HG03175 (cell line): ENCODE results near the gene KRTAP9-8.
"Not testable (repeated sequence)": the region's sequence is repeated elsewhere in the genome, so short reads cannot be mapped to it uniquely, and the experiment has no call there.

ENCODE experiments used
- ATAC-seq: cut with Tn5 transposase; IDR thresholded peaks from one replicate; pipeline ENCODE4 v1.9.1; 2021; ENCODE audit warnings: mild to moderate bottlenecking, moderate library complexity; ENCODE audit not compliant: unreplicated experiment

The KRTAP9-8 gene, protein sequence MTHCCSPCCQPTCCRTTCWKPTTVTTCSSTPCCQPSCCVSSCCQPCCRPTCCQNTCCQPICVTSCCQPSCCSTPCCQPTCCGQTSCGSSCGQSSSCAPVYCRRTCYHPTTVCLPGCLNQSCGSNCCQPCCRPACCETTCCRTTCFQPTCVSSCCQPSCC

DNA sequence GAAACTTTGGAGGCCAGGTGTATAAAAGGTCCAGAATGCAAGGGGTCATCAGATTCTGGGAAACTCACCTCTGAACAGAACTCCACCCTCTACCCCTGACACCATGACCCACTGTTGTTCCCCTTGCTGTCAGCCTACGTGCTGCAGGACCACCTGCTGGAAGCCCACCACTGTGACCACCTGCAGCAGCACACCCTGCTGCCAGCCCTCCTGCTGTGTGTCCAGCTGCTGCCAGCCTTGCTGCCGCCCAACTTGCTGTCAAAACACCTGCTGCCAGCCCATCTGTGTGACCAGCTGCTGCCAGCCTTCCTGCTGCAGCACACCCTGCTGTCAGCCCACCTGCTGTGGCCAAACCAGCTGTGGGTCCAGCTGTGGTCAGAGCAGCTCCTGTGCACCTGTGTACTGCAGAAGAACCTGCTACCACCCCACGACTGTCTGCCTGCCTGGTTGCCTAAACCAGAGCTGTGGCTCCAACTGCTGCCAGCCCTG lies at the start of gene KRTAP9-8:
Gene KRTAP9-8, plus strand, starts transcription at position 51 of the 489 bp plus-strand sequence. Its CDS starts 53 bp downstream, at position 104.
- not testable (repeated sequence) for ATAC-seq

- ATAC-seq: not testable (repeated sequence)
Measured at GRCh38 chr17:41189837-41190318, 47.9 kb upstream of the KRTAP9-8 start, which contains the start of gene KRTAP9-1. Gene KRTAP9-1, plus strand, starts transcription at chr17:41189887. Its CDS starts 0 bp downstream, at chr17:41189887.

DNA sequence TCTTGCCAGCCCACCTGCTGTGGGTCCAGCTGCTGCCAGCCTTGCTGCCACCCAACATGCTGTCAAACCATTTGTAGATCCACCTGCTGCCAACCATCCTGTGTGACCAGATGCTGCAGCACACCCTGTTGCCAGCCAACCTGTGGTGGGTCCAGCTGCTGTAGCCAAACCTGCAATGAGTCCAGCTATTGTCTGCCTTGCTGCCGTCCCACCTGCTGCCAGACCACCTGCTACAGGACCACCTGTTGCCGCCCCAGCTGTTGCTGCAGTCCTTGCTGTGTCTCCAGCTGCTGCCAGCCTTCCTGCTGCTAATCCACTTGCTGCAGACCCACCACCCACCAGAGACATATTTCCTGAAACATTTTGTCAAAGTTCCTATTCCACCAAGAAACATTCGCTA lies 47.5 kb upstream of the KRTAP9-8 start:
- no peak for ATAC-seq

DNA sequence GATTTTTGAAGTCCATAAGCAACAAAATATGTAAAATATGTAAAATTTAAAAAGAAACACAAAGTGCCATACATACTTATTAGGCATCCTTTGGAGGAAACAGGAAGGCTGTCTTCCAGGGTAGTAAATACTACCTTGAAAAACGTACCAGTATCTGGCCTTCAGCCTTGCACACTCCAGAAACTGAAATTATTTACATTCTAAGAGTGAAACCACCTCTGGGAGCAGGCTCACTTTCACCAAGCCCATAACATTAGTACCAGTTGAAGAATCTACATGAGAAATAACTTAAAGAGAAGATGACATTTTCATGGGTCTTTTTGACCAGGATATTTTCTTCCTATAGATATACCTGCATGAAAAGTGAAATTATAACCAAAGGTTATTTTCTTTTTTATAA lies 41.7 kb upstream of the KRTAP9-8 start:
- ATAC-seq: no peak

GRCh38 chr17:41199421-41200078 lies 38.2 kb upstream of the KRTAP9-8 start:
- ATAC-seq: no peak

DNA sequence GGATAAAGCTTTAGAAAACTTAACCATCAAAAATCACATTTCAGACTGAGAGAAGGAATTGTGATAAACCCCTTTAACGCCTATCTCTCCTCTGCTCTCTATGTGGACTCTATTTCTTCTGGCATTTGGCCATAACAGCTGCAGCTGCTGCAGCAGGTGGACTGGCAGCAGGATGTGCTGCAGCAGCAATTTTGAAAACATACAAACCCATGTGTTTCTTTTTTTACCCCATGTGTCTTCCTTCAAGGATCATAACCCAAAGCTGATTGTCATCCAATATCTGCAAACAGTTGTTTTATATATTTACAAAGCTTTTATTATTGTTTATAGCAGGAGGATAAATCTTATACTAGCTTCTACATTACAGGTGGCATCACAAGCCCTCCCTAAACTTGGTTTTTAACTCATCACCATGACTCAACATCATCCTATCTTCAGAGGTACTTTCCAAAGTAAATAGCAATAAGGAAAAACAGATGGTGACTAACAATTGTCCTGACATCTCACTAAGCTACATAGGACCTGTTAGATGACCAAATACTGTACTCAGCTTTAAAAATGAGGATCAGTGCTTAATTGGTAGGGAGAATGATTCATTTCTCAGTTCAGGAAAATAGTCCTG lies 25.8 kb upstream of the KRTAP9-8 start:
- ATAC-seq: no peak

GRCh38 chr17:41212524-41213169 lies 25.2 kb upstream of the KRTAP9-8 start:
- no peak for ATAC-seq

GRCh38 chr17:41215681-41216080 lies 22.1 kb upstream of the KRTAP9-8 start:
- ATAC-seq: no peak

DNA sequence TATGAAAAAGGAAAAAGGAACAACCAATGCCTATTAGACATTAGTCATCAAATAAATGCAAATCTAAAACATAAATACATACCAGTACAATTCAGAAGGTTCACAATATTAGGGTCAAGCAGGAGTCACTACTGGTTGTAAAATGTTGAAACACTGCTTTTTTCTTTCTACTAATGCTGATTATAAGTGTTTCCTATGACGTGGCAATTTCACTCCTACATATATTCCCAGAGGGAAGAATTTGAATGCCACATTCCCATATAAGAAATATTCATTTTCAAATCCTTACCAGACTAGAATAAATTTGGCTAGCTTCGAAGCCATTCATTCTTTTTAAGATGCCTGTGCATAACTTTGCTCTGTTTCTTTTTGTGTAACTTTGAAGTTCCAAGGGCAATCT lies 14.0 kb upstream of the KRTAP9-8 start:
- ATAC-seq: no peak

- no peak for ATAC-seq
Measured at GRCh38 chr17:41226051-41226450, 11.7 kb upstream of the KRTAP9-8 start.

GRCh38 chr17:41226598-41227095 lies 11.2 kb upstream of the KRTAP9-8 start, which contains the start of gene KRTAP9-2:
Gene KRTAP9-2, plus strand, starts transcription at chr17:41226648. Its CDS starts 7 bp downstream, at chr17:41226655.
- not testable (repeated sequence) for ATAC-seq

DNA sequence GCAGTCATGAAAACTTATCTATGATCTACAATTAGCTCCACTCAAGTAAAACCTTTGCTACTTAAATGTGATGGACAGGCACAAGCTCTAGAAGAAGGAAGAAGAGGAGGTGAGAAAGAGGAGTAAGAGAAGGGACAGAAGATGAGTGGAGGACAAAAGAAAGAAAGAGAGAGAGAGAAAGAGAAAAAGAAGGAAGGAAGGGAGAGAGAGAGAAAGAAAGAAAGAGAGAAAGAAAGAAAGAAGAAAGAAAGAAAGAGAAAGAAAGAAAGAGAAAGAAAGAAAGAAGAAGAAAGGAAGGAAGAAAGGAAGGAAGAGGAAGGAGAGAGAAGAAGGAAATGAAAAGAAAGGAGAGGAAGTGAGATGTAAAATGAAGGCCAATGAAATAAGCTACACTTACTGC lies 7.7 kb upstream of the KRTAP9-8 start:
- no peak for ATAC-seq

DNA sequence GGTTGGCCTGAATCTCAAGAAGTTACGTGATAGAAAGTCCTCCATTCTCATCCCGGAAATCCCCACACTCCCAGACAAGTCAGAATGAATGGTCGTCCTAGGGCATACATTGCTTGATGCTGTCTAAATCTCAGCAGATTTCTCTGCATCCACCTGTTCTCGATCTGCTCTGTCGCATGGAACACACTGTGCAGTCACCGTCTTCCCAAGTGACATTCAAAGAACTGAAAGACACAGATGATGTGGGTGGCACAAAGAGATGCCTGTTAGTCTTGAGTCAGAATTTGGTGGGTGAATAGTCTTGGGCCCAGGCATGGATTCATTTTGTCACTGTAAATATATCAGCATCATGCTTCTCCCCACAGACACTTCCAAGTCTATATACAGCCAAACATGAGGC lies 6.1 kb upstream of the KRTAP9-8 start:
- ATAC-seq: no peak

GRCh38 chr17:41232399-41233105 lies 5.2 kb upstream of the KRTAP9-8 start, which contains the start of gene KRTAP9-3:
Gene KRTAP9-3, plus strand, starts transcription at chr17:41232449. Its CDS starts 53 bp downstream, at chr17:41232502.
- ATAC-seq: not testable (repeated sequence)

GRCh38 chr17:41237116-41237515 lies 683 bp upstream of the KRTAP9-8 start:
- not testable (repeated sequence) for ATAC-seq

GRCh38 chr17:41246995-41247787 lies 9.4 kb downstream of the KRTAP9-8 start:
- ATAC-seq: not testable (repeated sequence)

GRCh38 chr17:41249637-41250240 lies 11.9 kb downstream of the KRTAP9-8 start, which contains the start of gene KRTAP9-4:
Gene KRTAP9-4, plus strand, starts transcription at chr17:41249687. Its CDS starts 34 bp downstream, at chr17:41249721.
- not testable (repeated sequence) for ATAC-seq

DNA sequence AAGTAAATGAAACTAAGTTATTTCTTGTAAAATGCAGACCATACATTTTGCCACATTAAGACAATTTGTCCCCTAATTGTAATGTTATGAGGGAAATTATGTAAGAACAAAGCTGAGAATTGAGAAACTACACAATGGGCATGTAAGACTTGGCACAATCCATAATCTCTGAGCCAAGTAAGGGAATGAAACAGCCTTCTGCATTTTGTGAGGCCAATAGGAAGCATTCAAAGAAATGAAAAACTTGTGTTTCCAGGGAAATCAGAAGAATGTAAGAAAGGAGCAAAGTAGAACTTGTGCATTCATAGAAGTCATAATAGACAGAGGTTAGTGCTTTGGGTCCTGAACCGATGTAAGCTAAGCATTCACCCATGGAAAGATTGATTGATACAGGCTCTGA lies 13.5 kb downstream of the KRTAP9-8 start:
- no peak for ATAC-seq

DNA sequence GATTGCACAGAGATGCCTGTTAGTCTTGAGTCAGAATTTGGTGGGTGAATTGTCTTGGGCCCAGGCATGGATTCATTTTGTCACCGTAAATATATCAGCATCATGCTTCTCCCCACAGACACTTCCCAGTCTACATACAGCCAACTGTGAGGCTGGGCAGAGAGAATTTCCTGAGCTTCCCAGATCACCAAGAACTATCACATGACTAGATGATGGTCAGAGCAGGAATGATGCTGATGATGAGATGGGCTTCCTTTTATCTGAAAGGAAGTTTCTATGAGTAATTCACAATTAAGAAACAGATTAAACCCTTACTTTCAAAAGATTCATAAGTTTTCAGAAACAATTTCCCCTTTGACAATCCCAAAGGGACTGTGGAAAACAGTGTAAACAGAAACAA lies 17.1 kb downstream of the KRTAP9-8 start:
- no peak for ATAC-seq
